ENCODE data around the gene AOC1.
A peak's percentile ranks its signal among the peaks of the same experiment; 100 is the strongest.

Gene AOC1

GRCh38 chr7:150875791-150876190 lies 23.5 kb downstream of the AOC1 start:
- Histone ChIP-seq H3K4me1 (ENCODE audit: control insufficient read depth, insufficient read depth, low read length) (peaks cover 12% of the 10 kb centered on the region), H3K36me3 (ENCODE audit: control insufficient read depth, insufficient read depth, low read length) (no peaks in the 10 kb centered on the region), H3K27ac (ENCODE audit: low read depth, low read length) (no peak overlapping the region), H3K9me3 (ENCODE audit: control insufficient read depth, insufficient read depth, low read depth, low read length) (no peaks in the 10 kb centered on the region), H3K4me3 (ENCODE audit: low read depth, low read length) (no peak overlapping the region), H3K9ac (ENCODE audit: low read length) (no peak overlapping the region), H3K27me3 (ENCODE audit: control insufficient read depth, insufficient read depth, low read length) (no peaks in the 10 kb centered on the region)

GRCh38 chr7:150876817-150877526 lies 24.7 kb downstream of the AOC1 start:
- Histone ChIP-seq H3K27me3 (ENCODE audit: control insufficient read depth, insufficient read depth, low read length) (no peaks in the 10 kb centered on the region), H3K9me3 (ENCODE audit: control insufficient read depth, insufficient read depth, low read depth, low read length) (no peaks in the 10 kb centered on the region), H3K9ac (ENCODE audit: low read length) (peak overlapping the region; percentile 28), H3K4me3 (ENCODE audit: low read depth, low read length) (peak overlapping the region; percentile 53), H3K36me3 (ENCODE audit: control insufficient read depth, insufficient read depth, low read length) (no peaks in the 10 kb centered on the region), H3K27ac (ENCODE audit: low read depth, low read length) (no peak overlapping the region), H3K4me1 (ENCODE audit: control insufficient read depth, insufficient read depth, low read length) (peaks cover 12% of the 10 kb centered on the region)

GRCh38 chr7:150877536-150877935 lies 25.2 kb downstream of the AOC1 start:
- Histone ChIP-seq H3K4me1 (ENCODE audit: control insufficient read depth, insufficient read depth, low read length) (peaks cover 12% of the 10 kb centered on the region), H3K4me3 (ENCODE audit: low read depth, low read length) (no peak overlapping the region), H3K36me3 (ENCODE audit: control insufficient read depth, insufficient read depth, low read length) (no peaks in the 10 kb centered on the region), H3K9ac (ENCODE audit: low read length) (no peak overlapping the region), H3K27ac (ENCODE audit: low read depth, low read length) (no peak overlapping the region), H3K27me3 (ENCODE audit: control insufficient read depth, insufficient read depth, low read length) (no peaks in the 10 kb centered on the region), H3K9me3 (ENCODE audit: control insufficient read depth, insufficient read depth, low read depth, low read length) (no peaks in the 10 kb centered on the region)

- Histone ChIP-seq H3K27me3 (ENCODE audit: control insufficient read depth, insufficient read depth, low read length) (no peaks in the 10 kb centered on the region), H3K4me1 (ENCODE audit: control insufficient read depth, insufficient read depth, low read length) (peaks cover 12% of the 10 kb centered on the region), H3K4me3 (ENCODE audit: low read depth, low read length) (no peak overlapping the region), H3K27ac (ENCODE audit: low read depth, low read length) (no peak overlapping the region), H3K36me3 (ENCODE audit: control insufficient read depth, insufficient read depth, low read length) (no peaks in the 10 kb centered on the region), H3K9me3 (ENCODE audit: control insufficient read depth, insufficient read depth, low read depth, low read length) (no peaks in the 10 kb centered on the region), H3K9ac (ENCODE audit: low read length) (no peak overlapping the region)
Observed at GRCh38 chr7:150879345-150879744, 27.0 kb downstream of the AOC1 start.

GRCh38 chr7:150881189-150881588 lies 28.9 kb downstream of the AOC1 start:
- no peak overlapping the region for H3K27ac ChIP-seq (ENCODE audit: low read depth, low read length)
- H3K9ac ChIP-seq (ENCODE audit: low read length): no peak overlapping the region
- no peaks in the 10 kb centered on the region for H3K27me3 ChIP-seq (ENCODE audit: control insufficient read depth, insufficient read depth, low read length)
- no peaks in the 10 kb centered on the region for H3K36me3 ChIP-seq (ENCODE audit: control insufficient read depth, insufficient read depth, low read length)
- no peaks in the 10 kb centered on the region; the same call in 1 of the 2 replicates for H3K9me3 ChIP-seq (ENCODE audit: control insufficient read depth, insufficient read depth, low read depth, low read length)
- H3K4me3 ChIP-seq (ENCODE audit: low read depth, low read length): no peak overlapping the region
- peaks cover 12% of the 10 kb centered on the region for H3K4me1 ChIP-seq (ENCODE audit: control insufficient read depth, insufficient read depth, low read length)

GRCh38 chr7:150890853-150891584 lies 38.7 kb downstream of the AOC1 start:
- Histone ChIP-seq H3K4me1 (ENCODE audit: control insufficient read depth, insufficient read depth, low read length) (no peaks in the 10 kb centered on the region), H3K27me3 (ENCODE audit: control insufficient read depth, insufficient read depth, low read length) (no peaks in the 10 kb centered on the region), H3K4me3 (ENCODE audit: low read depth, low read length) (no peak overlapping the region), H3K9ac (ENCODE audit: low read length) (no peak overlapping the region), H3K27ac (ENCODE audit: low read depth, low read length) (no peak overlapping the region), H3K9me3 (ENCODE audit: control insufficient read depth, insufficient read depth, low read depth, low read length) (peaks cover 15% of the 10 kb centered on the region; the same call in 1 of the 2 replicates), H3K36me3 (ENCODE audit: control insufficient read depth, insufficient read depth, low read length) (no peaks in the 10 kb centered on the region)

GRCh38 chr7:150891740-150892139 lies 39.4 kb downstream of the AOC1 start:
- H3K4me3 ChIP-seq (ENCODE audit: low read depth, low read length): no peak overlapping the region
- H3K27ac ChIP-seq (ENCODE audit: low read depth, low read length): no peak overlapping the region
- H3K36me3 ChIP-seq (ENCODE audit: control insufficient read depth, insufficient read depth, low read length): no peaks in the 10 kb centered on the region
- H3K4me1 ChIP-seq (ENCODE audit: control insufficient read depth, insufficient read depth, low read length): no peaks in the 10 kb centered on the region
- H3K9me3 ChIP-seq (ENCODE audit: control insufficient read depth, insufficient read depth, low read depth, low read length): peaks cover 15% of the 10 kb centered on the region; the same call in 1 of the 2 replicates
- H3K9ac ChIP-seq (ENCODE audit: low read length): no peak overlapping the region
- peaks cover 2% of the 10 kb centered on the region; the same call in 1 of the 2 replicates for H3K27me3 ChIP-seq (ENCODE audit: control insufficient read depth, insufficient read depth, low read length)

GRCh38 chr7:150895809-150896208 lies 43.5 kb downstream of the AOC1 start:
- H3K9ac ChIP-seq (ENCODE audit: low read length): no peak overlapping the region
- peaks cover 12% of the 10 kb centered on the region; the same call in 1 of the 2 replicates for H3K9me3 ChIP-seq (ENCODE audit: control insufficient read depth, insufficient read depth, low read depth, low read length)
- no peak overlapping the region for H3K4me3 ChIP-seq (ENCODE audit: low read depth, low read length)
- peaks cover 36% of the 10 kb centered on the region for H3K27me3 ChIP-seq (ENCODE audit: control insufficient read depth, insufficient read depth, low read length)
- peaks cover 5% of the 10 kb centered on the region for H3K4me1 ChIP-seq (ENCODE audit: control insufficient read depth, insufficient read depth, low read length)
- H3K36me3 ChIP-seq (ENCODE audit: control insufficient read depth, insufficient read depth, low read length): no peaks in the 10 kb centered on the region
- no peak overlapping the region for H3K27ac ChIP-seq (ENCODE audit: low read depth, low read length)

GRCh38 chr7:150896562-150897209 lies 44.4 kb downstream of the AOC1 start:
- Histone ChIP-seq H3K27ac (ENCODE audit: low read depth, low read length) (no peak overlapping the region), H3K9ac (ENCODE audit: low read length) (no peak overlapping the region), H3K9me3 (ENCODE audit: control insufficient read depth, insufficient read depth, low read depth, low read length) (peaks cover 12% of the 10 kb centered on the region; the same call in 1 of the 2 replicates), H3K36me3 (ENCODE audit: control insufficient read depth, insufficient read depth, low read length) (no peaks in the 10 kb centered on the region), H3K4me1 (ENCODE audit: control insufficient read depth, insufficient read depth, low read length) (peaks cover 13% of the 10 kb centered on the region), H3K27me3 (ENCODE audit: control insufficient read depth, insufficient read depth, low read length) (peaks cover 37% of the 10 kb centered on the region), H3K4me3 (ENCODE audit: low read depth, low read length) (no peak overlapping the region)

- Histone ChIP-seq H3K27ac (ENCODE audit: low read depth, low read length) (no peak overlapping the region), H3K27me3 (ENCODE audit: control insufficient read depth, insufficient read depth, low read length) (peaks cover 37% of the 10 kb centered on the region), H3K4me1 (ENCODE audit: control insufficient read depth, insufficient read depth, low read length) (peaks cover 22% of the 10 kb centered on the region), H3K36me3 (ENCODE audit: control insufficient read depth, insufficient read depth, low read length) (no peaks in the 10 kb centered on the region), H3K9me3 (ENCODE audit: control insufficient read depth, insufficient read depth, low read depth, low read length) (peaks cover 12% of the 10 kb centered on the region; the same call in 1 of the 2 replicates), H3K4me3 (ENCODE audit: low read depth, low read length) (no peak overlapping the region), H3K9ac (ENCODE audit: low read length) (no peak overlapping the region)
Observed at GRCh38 chr7:150897502-150898474, 45.5 kb downstream of the AOC1 start.
